K562 (cell line): ENCODE results near the gene SYNPO2. TPM values are rescaled to one million over a fixed set of nuclear protein-coding genes. Genes with fewer than 3 reads are reported as not detected.

Experiments used
- ATAC-seq: fragments of 200-7000 bp; cut with Tn5 transposase; 3 replicates; pipeline ENCODE4 v1.9.1; 2020; ENCODE audit warnings: moderate library complexity
- BruUV-seq: library from RNA; stranded (reverse); fragments of 400-500 nt; replicated peaks from 2 replicates; lab custom pipeline; 2021; lab: Mats Ljungman, UMichigan
- CTCF ChIA-PET: fragments of 300-600 bp; formaldehyde crosslinking; extraction: SDS; loops from one replicate; lab custom pipeline; 2021; ENCODE audit warnings: low intra/inter-chr PET ratio; lab: Yijun Ruan, JAX
- POLR2A ChIA-PET: fragments of 300-600, 350-650 bp; sonication (Branson Sonifier 250); formaldehyde crosslinking; extraction: SDS; loops from one replicate; lab custom pipeline; 2021; ENCODE audit warnings: antibody characterized with exemption, inconsistent platforms; lab: Yijun Ruan, JAX
- DNase-seq, 4 experiments: peaks; one replicate each; pipeline versions ENCODE4 v3.0.0 to v3.0.0-alpha.2; 2011 to 2018; ENCODE audit warnings: low spot score in 3 of 4, mixed read lengths in 3 of 4; ENCODE audit errors: extremely low read depth in 1 of 4
- FAIRE-seq: peaks from 2 replicates; lab custom pipeline; 2011; peaks lifted over from hg19 to GRCh38; lab: Jason Lieb, UNC
- H2AFZ ChIP-seq: 2 replicates; pipeline ENCODE4 v1.6.0; 2011; ENCODE audit warnings: low read depth, low read length, control low read depth, inconsistent platforms
- H3K27ac ChIP-seq: fragments of 200-600 bp; 3 replicates; pipeline ENCODE4 v1.8.0; 2011; ENCODE audit warnings: low read depth, mild to moderate bottlenecking, control low read depth, inconsistent platforms, low read length, moderate library complexity, mixed read lengths; ENCODE audit errors: extremely low read depth
- H3K27me3 ChIP-seq, 2 experiments: fragments of 300-600 bp in 1 of 2; 2 replicates in 1 of 2; 3 replicates in 1 of 2; pipeline versions ENCODE4 v1.6.0 to v1.8.0; 2011; ENCODE audit warnings: inconsistent platforms in 2 of 2, low read length in 2 of 2, mild to moderate bottlenecking in 1 of 2, mixed read lengths in 1 of 2, moderate library complexity in 1 of 2; ENCODE audit not compliant: control insufficient read depth in 2 of 2, insufficient read depth in 2 of 2
- H3K36me3 ChIP-seq: fragments of 300-600 bp; 3 replicates; pipeline ENCODE4 v1.8.0; 2011; ENCODE audit warnings: mild to moderate bottlenecking, low read length, inconsistent platforms; ENCODE audit not compliant: control insufficient read depth, insufficient read depth
- H3K4me1 ChIP-seq, 2 experiments: fragments of 200-600 bp in 1 of 2; replicated peaks in 1 of 2; 2 replicates in 1 of 2; 3 replicates in 1 of 2; pipeline versions ENCODE4 v1.5.1 to v1.8.0; 2011; ENCODE audit warnings: inconsistent platforms in 2 of 2, low read length in 2 of 2, mild to moderate bottlenecking in 1 of 2, mixed read lengths in 1 of 2, moderate library complexity in 1 of 2; ENCODE audit not compliant: control insufficient read depth in 2 of 2, insufficient read depth in 2 of 2
- H3K4me2 ChIP-seq: 2 replicates; pipeline ENCODE4 v1.6.1; 2011; ENCODE audit warnings: low read length, control low read depth, inconsistent platforms, mixed read lengths; ENCODE audit not compliant: insufficient read depth
- H3K4me3 ChIP-seq: fragments of 200-600 bp; sonication (generic), shearing (Covaris generic); 2 replicates; pipeline ENCODE4 v1.5.1; 2016; ENCODE audit warnings: control low read depth, inconsistent platforms
- H3K79me2 ChIP-seq: fragments of 200-600 bp; 3 replicates; pipeline ENCODE4 v1.8.0; 2011; ENCODE audit warnings: low read length, inconsistent platforms; ENCODE audit not compliant: control insufficient read depth, insufficient read depth
- H3K9ac ChIP-seq, 2 experiments: 2 replicates each; pipeline versions ENCODE4 v1.6.0 to v1.6.1; 2011; ENCODE audit warnings: low read depth in 2 of 2, low read length in 2 of 2, control low read depth in 1 of 2, inconsistent platforms in 1 of 2, mild to moderate bottlenecking in 1 of 2, mixed read lengths in 1 of 2; ENCODE audit not compliant: insufficient read depth in 1 of 2
- H3K9me1 ChIP-seq: one replicate; pipeline ENCODE4 v1.6.0; 2011; ENCODE audit warnings: inconsistent platforms, mild to moderate bottlenecking, low read length, moderate library complexity; ENCODE audit not compliant: control insufficient read depth, insufficient read depth
- H3K9me3 ChIP-seq: replicated peaks from 2 replicates; pipeline ENCODE4 v1.5.1; 2011; ENCODE audit warnings: low read depth, low read length, inconsistent platforms; ENCODE audit not compliant: control insufficient read depth, insufficient read depth
- H4K20me1 ChIP-seq: replicated peaks from 2 replicates; pipeline ENCODE4 v1.6.1; 2011; ENCODE audit warnings: low read length, inconsistent platforms, mixed read lengths; ENCODE audit not compliant: control insufficient read depth, insufficient read depth
- ASH1L ChIP-seq: fragments of 450-650 bp; IDR thresholded peaks from 2 replicates; pipeline ENCODE4 v1.6.1; 2018; ENCODE audit warnings: borderline replicate concordance, mild to moderate bottlenecking, low read depth; ENCODE audit not compliant: partially characterized antibody
- FOXM1 ChIP-seq, 2 experiments: fragments of 450-650 bp in 1 of 2; sonication (generic) in 1 of 2; formaldehyde crosslinking in 1 of 2; IDR thresholded peaks; 2 replicates each; pipeline versions ENCODE4 v1.6.1 to v1.9.0; 2017 to 2022; ENCODE audit warnings: low read depth in 2 of 2, mild to moderate bottlenecking in 2 of 2, missing genetic modification reagents in 1 of 2, moderate library complexity in 1 of 2
- IFI16 ChIP-seq: fragments of 250-450 bp; sonication (Bioruptor Pico); IDR thresholded peaks from 2 replicates; pipeline ENCODE4 v2.1.2; 2022; ENCODE audit warnings: mild to moderate bottlenecking, inconsistent platforms
- POLR3G ChIP-seq: IDR thresholded peaks from 2 replicates; pipeline ENCODE4 v1.6.1; 2011; ENCODE audit not compliant: insufficient read length, insufficient replicate concordance; ENCODE audit errors: extremely low read depth
- RBBP5 ChIP-seq: fragments of 200-600 bp; sonication (generic); IDR thresholded peaks from 2 replicates; pipeline ENCODE4 v1.6.1; 2012; ENCODE audit warnings: borderline replicate concordance, mild to moderate bottlenecking, low read length, control low read depth, inconsistent platforms; ENCODE audit not compliant: insufficient read depth, poor library complexity, severe bottlenecking
- STAT6 ChIP-seq: sonication (generic); formaldehyde crosslinking; IDR thresholded peaks from 2 replicates; pipeline ENCODE4 v1.8.1; 2023; ENCODE audit warnings: mild to moderate bottlenecking, missing genetic modification reagents
- ZFP1 ChIP-seq: fragments of 450-650 bp; formaldehyde crosslinking; IDR thresholded peaks from 2 replicates; pipeline ENCODE4 v1.4.0; 2020; ENCODE audit warnings: mild to moderate bottlenecking, mixed read lengths
- WGBS: fragments of 100-300 bp; shearing (Covaris generic); methylation state at CpG from one replicate; pipeline ENCODE4 v1.1.6; 2016; ENCODE audit warnings: low coverage, mixed read lengths; ENCODE audit not compliant: insufficient coverage; ENCODE audit errors: missing lambda C conversion rate; 5-methylcytosine and 5-hydroxymethylcytosine counted together
- in situ Hi-C: fragments of 300-500 bp; cut with MboI; formaldehyde crosslinking; loops from 4 replicates; pipeline ENCODE4 v1.15.0; 2018; ENCODE audit warnings: inconsistent platforms, mixed read lengths
- intact Hi-C: fragments of 100-400 bp; cut with micrococcal nuclease; formaldehyde crosslinking; loops from 2 replicates; pipeline ENCODE4 v1.14.2; 2022
- polyA plus RNA-seq, 8 experiments: library from polyadenylated mRNA; depleted of rRNA in 4 of 8; stranded (reverse) in 5 of 8; unstranded in 3 of 8; fragments of >200 nt; fragmentation: Nextera tagmentation in 2 of 8; fragmentation: Illumina TruSeq in 1 of 8; extraction: Ambion mirVana in 2 of 8; extraction: Trizol in 1 of 8; gene quantifications; 2 replicates each; pipeline versions ENCODE4 v1.2.1 to v1.2.3, GENCODE V29; 2011 to 2014; ENCODE audit warnings: inconsistent platforms in 1 of 8, missing spikeins in 1 of 8
- total RNA-seq, 7 experiments: library from RNA; depleted of rRNA in 6 of 7; stranded (reverse); fragments of >200 nt in 6 of 7; fragmentation: Illumina TruSeq in 2 of 7; extraction: Trizol in 2 of 7; gene quantifications; 2 replicates each; pipeline versions ENCODE4 v1.2.1 to v1.2.3, GENCODE V29; 2011 to 2021; ENCODE audit warnings: low replicate concordance in 1 of 7
- TF ChIP-seq, protein P1 (sequence below), 3 experiments: fragments of 200-800 bp in 1 of 3; fragments of 250-450 bp in 1 of 3; fragments of 450-650 bp in 1 of 3; sonication (Bioruptor Pico) in 1 of 3; sonication (Bioruptor generic) in 1 of 3; formaldehyde crosslinking in 1 of 3; IDR thresholded peaks; 2 replicates each; pipeline versions ENCODE4 v1.6.1 to v1.8.0; 2016 to 2022; ENCODE audit warnings: mild to moderate bottlenecking in 2 of 3, missing genetic modification characterization in 2 of 3, missing compliant biosample characterization in 1 of 3, moderate library complexity in 1 of 3

The SYNPO2 gene
- total and polyA plus RNA-seq, 9 of the 15 experiments (the other 6 are each of a cell fraction or from before 2014, with no cell fraction given), result 0.03 to 0.18 TPM; not detected in 7

GRCh38 chr4:118911238-118911703 lies 22.6 kb downstream of the SYNPO2 start (continued):
- TF ChIP-seq, protein P1, sequence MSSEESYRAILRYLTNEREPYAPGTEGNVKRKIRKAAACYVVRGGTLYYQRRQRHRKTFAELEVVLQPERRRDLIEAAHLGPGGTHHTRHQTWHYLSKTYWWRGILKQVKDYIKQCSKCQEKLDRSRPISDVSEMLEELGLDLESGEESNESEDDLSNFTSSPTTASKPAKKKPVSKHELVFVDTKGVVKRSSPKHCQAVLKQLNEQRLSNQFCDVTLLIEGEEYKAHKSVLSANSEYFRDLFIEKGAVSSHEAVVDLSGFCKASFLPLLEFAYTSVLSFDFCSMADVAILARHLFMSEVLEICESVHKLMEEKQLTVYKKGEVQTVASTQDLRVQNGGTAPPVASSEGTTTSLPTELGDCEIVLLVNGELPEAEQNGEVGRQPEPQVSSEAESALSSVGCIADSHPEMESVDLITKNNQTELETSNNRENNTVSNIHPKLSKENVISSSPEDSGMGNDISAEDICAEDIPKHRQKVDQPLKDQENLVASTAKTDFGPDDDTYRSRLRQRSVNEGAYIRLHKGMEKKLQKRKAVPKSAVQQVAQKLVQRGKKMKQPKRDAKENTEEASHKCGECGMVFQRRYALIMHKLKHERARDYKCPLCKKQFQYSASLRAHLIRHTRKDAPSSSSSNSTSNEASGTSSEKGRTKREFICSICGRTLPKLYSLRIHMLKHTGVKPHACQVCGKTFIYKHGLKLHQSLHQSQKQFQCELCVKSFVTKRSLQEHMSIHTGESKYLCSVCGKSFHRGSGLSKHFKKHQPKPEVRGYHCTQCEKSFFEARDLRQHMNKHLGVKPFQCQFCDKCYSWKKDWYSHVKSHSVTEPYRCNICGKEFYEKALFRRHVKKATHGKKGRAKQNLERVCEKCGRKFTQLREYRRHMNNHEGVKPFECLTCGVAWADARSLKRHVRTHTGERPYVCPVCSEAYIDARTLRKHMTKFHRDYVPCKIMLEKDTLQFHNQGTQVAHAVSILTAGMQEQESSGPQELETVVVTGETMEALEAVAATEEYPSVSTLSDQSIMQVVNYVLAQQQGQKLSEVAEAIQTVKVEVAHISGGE (CRISPR knock-in tag; IDR thresholded peaks at IDR 0.05), result no peak
- no peak for TF ChIP-seq ASH1L

DNA sequence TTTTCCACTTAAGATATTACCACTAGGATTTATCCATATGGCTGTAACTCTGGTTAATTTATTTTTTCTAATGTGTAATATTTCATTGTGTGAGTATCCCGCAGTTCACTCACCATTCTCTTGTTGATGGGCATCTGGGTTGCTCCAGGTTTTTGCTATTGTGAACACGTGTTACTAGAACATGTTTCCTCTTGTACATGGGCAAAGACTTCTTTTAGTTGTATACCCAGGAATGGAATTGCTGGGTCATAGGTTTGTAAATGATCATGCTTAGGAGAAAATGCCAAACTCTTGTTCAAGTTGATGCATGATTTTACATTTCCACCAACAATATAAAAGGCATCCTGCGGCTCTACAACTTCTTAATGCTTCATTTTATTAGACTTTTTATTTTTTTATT lies 26.8 kb downstream of the SYNPO2 start:
- H3K27ac ChIP-seq, result no peak overlapping the region
- no peaks in the 10 kb centered on the region for H3K36me3 ChIP-seq
- TF ChIP-seq POLR3G (no peak), IFI16 (CRISPR knock-in tag) (no peak), STAT6 (CRISPR knock-in tag) (no peak), ZFP1 (CRISPR knock-in tag) (no peak), RBBP5 (no peak), FOXM1 (IDR thresholded peaks at IDR 0.05; ENCODE audit: low read depth) (no peak), FOXM1 (CRISPR knock-in tag; IDR thresholded peaks at IDR 0.05; ENCODE audit: low read depth) (no peak)
- ChIA-PET POLR2A (no interaction called here), CTCF (no interaction called here)
- intact Hi-C loops (no loop called here), in situ Hi-C loops (no loop called here)
- FAIRE-seq, result no peak
- H3K27me3 ChIP-seq, result no peaks in the 10 kb centered on the region
- H3K4me3 ChIP-seq, result no peak overlapping the region
- 3% methylated on average over 3 of the region's 3 CpGs for WGBS
- no peak overlapping the region for H2AFZ ChIP-seq
- no TSS peak for BruUV-seq
- no peak overlapping the region for H3K9ac ChIP-seq
- H3K4me1 ChIP-seq, result no peaks in the 10 kb centered on the region
- DNase-seq, result no peak
- ATAC-seq, result no peak
- H3K79me2 ChIP-seq, result no peaks in the 10 kb centered on the region
- H4K20me1 ChIP-seq, result no peaks in the 10 kb centered on the region
- no peaks in the 10 kb centered on the region for H3K9me1 ChIP-seq
- no peak overlapping the region for H3K4me2 ChIP-seq
- H3K9me3 ChIP-seq, result no peaks in the 10 kb centered on the region
